Measurements from ENCODE around the gene CNGA4. TPM values are rescaled to one million over a fixed set of nuclear protein-coding genes. Genes with fewer than 3 reads are reported as not detected.

Gene CNGA4
- total and polyA plus RNA-seq, 2 of the 13 experiments (the other 11 are each of a cell fraction or from before 2014, with no cell fraction given), result 0.03 TPM; not detected in 1

DNA sequence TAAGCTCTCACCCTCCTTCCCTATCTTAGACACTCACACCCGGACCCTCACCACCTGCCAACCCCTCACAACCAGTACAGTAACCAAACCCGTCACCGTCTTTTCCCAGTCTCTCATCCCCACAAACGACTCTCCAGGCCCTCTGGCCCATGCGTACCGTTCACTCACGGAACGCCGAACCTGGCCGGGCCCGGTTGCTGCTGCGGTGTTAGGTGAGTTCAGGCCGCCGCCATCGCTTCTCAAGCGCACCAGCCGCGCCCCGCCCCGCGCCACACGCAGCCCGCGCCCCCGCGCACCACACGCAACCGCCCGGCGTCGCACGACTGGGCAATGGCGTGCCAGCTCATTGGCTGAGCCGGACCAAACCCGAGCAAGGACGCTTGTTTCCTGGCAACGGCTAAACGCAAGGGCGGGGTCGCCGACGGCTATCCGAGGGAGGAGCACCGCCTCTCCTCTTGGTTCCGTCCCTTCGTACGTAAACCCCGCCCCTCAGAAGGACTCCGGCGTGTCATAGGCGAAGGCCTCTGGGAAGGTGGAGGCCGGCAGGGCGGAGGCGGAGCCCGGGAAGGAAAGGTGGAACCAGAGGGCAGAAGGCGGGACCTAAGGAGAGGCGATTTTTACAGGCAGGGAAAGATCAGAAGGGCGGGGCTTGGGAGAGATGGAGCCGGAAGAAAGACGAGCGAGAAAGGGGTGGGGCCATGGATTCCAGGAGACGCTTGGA, 4.3 kb upstream of the CNGA4 start, which contains the start of gene FHIP1B (continued):
- TF ChIP-seq, protein P1, sequence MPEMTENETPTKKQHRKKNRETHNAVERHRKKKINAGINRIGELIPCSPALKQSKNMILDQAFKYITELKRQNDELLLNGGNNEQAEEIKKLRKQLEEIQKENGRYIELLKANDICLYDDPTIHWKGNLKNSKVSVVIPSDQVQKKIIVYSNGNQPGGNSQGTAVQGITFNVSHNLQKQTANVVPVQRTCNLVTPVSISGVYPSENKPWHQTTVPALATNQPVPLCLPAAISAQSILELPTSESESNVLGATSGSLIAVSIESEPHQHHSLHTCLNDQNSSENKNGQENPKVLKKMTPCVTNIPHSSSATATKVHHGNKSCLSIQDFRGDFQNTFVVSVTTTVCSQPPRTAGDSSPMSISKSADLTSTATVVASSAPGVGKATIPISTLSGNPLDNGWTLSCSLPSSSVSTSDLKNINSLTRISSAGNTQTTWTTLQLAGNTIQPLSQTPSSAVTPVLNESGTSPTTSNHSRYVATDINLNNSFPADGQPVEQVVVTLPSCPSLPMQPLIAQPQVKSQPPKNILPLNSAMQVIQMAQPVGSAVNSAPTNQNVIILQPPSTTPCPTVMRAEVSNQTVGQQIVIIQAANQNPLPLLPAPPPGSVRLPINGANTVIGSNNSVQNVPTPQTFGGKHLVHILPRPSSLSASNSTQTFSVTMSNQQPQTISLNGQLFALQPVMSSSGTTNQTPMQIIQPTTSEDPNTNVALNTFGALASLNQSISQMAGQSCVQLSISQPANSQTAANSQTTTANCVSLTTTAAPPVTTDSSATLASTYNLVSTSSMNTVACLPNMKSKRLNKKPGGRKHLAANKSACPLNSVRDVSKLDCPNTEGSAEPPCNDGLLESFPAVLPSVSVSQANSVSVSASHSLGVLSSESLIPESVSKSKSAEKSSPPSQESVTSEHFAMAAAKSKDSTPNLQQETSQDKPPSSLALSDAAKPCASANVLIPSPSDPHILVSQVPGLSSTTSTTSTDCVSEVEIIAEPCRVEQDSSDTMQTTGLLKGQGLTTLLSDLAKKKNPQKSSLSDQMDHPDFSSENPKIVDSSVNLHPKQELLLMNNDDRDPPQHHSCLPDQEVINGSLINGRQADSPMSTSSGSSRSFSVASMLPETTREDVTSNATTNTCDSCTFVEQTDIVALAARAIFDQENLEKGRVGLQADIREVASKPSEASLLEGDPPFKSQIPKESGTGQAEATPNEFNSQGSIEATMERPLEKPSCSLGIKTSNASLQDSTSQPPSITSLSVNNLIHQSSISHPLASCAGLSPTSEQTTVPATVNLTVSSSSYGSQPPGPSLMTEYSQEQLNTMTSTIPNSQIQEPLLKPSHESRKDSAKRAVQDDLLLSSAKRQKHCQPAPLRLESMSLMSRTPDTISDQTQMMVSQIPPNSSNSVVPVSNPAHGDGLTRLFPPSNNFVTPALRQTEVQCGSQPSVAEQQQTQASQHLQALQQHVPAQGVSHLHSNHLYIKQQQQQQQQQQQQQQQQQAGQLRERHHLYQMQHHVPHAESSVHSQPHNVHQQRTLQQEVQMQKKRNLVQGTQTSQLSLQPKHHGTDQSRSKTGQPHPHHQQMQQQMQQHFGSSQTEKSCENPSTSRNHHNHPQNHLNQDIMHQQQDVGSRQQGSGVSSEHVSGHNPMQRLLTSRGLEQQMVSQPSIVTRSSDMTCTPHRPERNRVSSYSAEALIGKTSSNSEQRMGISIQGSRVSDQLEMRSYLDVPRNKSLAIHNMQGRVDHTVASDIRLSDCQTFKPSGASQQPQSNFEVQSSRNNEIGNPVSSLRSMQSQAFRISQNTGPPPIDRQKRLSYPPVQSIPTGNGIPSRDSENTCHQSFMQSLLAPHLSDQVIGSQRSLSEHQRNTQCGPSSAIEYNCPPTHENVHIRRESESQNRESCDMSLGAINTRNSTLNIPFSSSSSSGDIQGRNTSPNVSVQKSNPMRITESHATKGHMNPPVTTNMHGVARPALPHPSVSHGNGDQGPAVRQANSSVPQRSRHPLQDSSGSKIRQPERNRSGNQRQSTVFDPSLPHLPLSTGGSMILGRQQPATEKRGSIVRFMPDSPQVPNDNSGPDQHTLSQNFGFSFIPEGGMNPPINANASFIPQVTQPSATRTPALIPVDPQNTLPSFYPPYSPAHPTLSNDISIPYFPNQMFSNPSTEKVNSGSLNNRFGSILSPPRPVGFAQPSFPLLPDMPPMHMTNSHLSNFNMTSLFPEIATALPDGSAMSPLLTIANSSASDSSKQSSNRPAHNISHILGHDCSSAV (CRISPR knock-in tag; IDR thresholded peaks at IDR 0.05; ENCODE audit: borderline replicate concordance), result no peak
- TF ChIP-seq ZNF484 (CRISPR knock-in tag; IDR thresholded peaks at IDR 0.05; ENCODE audit: borderline replicate concordance, low read depth) (no peak), NR2F2 (IDR thresholded peaks at IDR 0.05; ENCODE audit: borderline replicate concordance, low read depth) (no peak), GATA4 (IDR thresholded peaks at IDR 0.05; ENCODE audit: borderline replicate concordance, low read depth) (no peak), ZNF451 (CRISPR knock-in tag; IDR thresholded peaks at IDR 0.05) (no peak), ZNF850 (CRISPR knock-in tag; conservative IDR thresholded peaks at IDR 0.05) (no peak), BHLHE40 (IDR thresholded peaks at IDR 0.05; ENCODE audit: low read length) (no peak), SMARCC2 (IDR thresholded peaks at IDR 0.05) (no peak), FOXJ3 (CRISPR knock-in tag; IDR thresholded peaks at IDR 0.05; ENCODE audit: borderline replicate concordance) (no peak), NR2F1 (CRISPR knock-in tag; IDR thresholded peaks at IDR 0.05) (no peak), ZNF354B (CRISPR knock-in tag; IDR thresholded peaks at IDR 0.05) (no peak), DNMT3B (CRISPR knock-in tag; conservative IDR thresholded peaks at IDR 0.05) (no peak), ZNF530 (CRISPR knock-in tag; IDR thresholded peaks at IDR 0.05; ENCODE audit: low read depth) (no peak)
- TF ChIP-seq, protein P2, sequence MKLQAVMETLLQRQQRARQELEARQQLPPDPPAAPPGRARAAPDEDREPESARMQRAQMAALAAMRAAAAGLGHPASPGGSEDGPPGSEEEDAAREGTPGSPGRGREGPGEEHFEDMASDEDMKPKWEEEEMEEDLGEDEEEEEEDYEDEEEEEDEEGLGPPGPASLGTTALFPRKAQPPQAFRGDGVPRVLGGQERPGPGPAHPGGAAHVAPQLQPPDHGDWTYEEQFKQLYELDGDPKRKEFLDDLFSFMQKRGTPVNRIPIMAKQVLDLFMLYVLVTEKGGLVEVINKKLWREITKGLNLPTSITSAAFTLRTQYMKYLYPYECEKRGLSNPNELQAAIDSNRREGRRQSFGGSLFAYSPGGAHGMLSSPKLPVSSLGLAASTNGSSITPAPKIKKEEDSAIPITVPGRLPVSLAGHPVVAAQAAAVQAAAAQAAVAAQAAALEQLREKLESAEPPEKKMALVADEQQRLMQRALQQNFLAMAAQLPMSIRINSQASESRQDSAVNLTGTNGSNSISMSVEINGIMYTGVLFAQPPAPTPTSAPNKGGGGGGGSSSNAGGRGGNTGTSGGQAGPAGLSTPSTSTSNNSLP (IDR thresholded peaks at IDR 0.05; ENCODE audit: low read depth, low read length), result no peak
- TF ChIP-seq, protein P3, sequence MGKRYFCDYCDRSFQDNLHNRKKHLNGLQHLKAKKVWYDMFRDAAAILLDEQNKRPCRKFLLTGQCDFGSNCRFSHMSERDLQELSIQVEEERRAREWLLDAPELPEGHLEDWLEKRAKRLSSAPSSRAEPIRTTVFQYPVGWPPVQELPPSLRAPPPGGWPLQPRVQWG (CRISPR knock-in tag; IDR thresholded peaks at IDR 0.05; ENCODE audit: borderline replicate concordance, low read depth), result no peak
- TF ChIP-seq, protein P4, sequence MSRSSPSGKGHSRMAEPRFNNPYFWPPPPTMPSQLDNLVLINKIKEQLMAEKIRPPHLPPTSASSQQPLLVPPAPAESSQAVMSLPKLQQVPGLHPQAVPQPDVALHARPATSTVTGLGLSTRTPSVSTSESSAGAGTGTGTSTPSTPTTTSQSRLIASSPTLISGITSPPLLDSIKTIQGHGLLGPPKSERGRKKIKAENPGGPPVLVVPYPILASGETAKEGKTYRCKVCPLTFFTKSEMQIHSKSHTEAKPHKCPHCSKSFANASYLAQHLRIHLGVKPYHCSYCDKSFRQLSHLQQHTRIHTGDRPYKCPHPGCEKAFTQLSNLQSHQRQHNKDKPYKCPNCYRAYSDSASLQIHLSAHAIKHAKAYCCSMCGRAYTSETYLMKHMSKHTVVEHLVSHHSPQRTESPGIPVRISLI (CRISPR knock-in tag; IDR thresholded peaks at IDR 0.05; ENCODE audit: borderline replicate concordance), result no peak
